H9 (cell line): ENCODE results near the gene TAF3. TPM values are rescaled to one million over a fixed set of nuclear protein-coding genes. Genes with fewer than 3 reads are reported as not detected.

Experiments used
- DNase-seq: peaks from one replicate; pipeline ENCODE4 v3.0.0-alpha.2; 2017
- H2AFZ ChIP-seq: one replicate; pipeline ENCODE4 v1.6.1; 2013; ENCODE audit warnings: mild to moderate bottlenecking, low read length, control low read depth, moderate library complexity
- H2AK5ac ChIP-seq: 2 replicates; pipeline ENCODE4 v1.6.1; 2013; ENCODE audit warnings: low read length, control low read depth, mixed read lengths; ENCODE audit not compliant: insufficient read length
- H2BK120ac ChIP-seq: one replicate; pipeline ENCODE4 v1.6.1; 2013; ENCODE audit warnings: low read depth, mild to moderate bottlenecking, low read length, control low read depth, inconsistent platforms; ENCODE audit not compliant: poor library complexity, severe bottlenecking
- H2BK12ac ChIP-seq: 2 replicates; pipeline ENCODE4 v1.6.1; 2013; ENCODE audit warnings: low read length, control low read depth, mixed read lengths, low read depth; ENCODE audit not compliant: insufficient read length
- H2BK15ac ChIP-seq: 2 replicates; pipeline ENCODE4 v1.6.1; 2013; ENCODE audit warnings: low read depth, low read length, control low read depth
- H2BK20ac ChIP-seq: one replicate; pipeline ENCODE4 v1.6.1; 2013; ENCODE audit warnings: low read depth, mild to moderate bottlenecking, low read length, control low read depth, inconsistent platforms; ENCODE audit not compliant: poor library complexity, severe bottlenecking
- H2BK5ac ChIP-seq: 2 replicates; pipeline ENCODE4 v1.6.1; 2013; ENCODE audit warnings: low read length, control low read depth, mixed read lengths; ENCODE audit not compliant: insufficient read length
- H3K14ac ChIP-seq: 2 replicates; pipeline ENCODE4 v1.6.1; 2013; ENCODE audit warnings: low read length, control low read depth; ENCODE audit not compliant: insufficient read depth
- H3K18ac ChIP-seq: 2 replicates; pipeline ENCODE4 v1.6.1; 2013; ENCODE audit warnings: low read depth, mild to moderate bottlenecking, mixed read lengths, low read length, control low read depth; ENCODE audit not compliant: insufficient read length
- H3K23ac ChIP-seq: 2 replicates; pipeline ENCODE4 v1.6.1; 2013; ENCODE audit warnings: low read length, control low read depth, mixed read lengths, low read depth; ENCODE audit not compliant: insufficient read length
- H3K23me2 ChIP-seq: 2 replicates; pipeline ENCODE4 v1.6.1; 2013; ENCODE audit warnings: low read depth, mild to moderate bottlenecking, mixed read lengths, low read length, control low read depth; ENCODE audit not compliant: insufficient read length, poor library complexity, severe bottlenecking
- H3K27ac ChIP-seq: 2 replicates; pipeline ENCODE4 v1.5.1; 2013; ENCODE audit warnings: low read length, control low read depth, mixed read lengths, low read depth; ENCODE audit not compliant: insufficient read length
- H3K27me3 ChIP-seq: 2 replicates; pipeline ENCODE4 v1.6.1; 2013; ENCODE audit warnings: low read length, control low read depth, inconsistent platforms; ENCODE audit not compliant: insufficient read depth
- H3K4ac ChIP-seq: 2 replicates; pipeline ENCODE4 v1.6.1; 2013; ENCODE audit warnings: low read depth, mild to moderate bottlenecking, control low read depth, inconsistent platforms, low read length, moderate library complexity
- H3K4me1 ChIP-seq: 2 replicates; pipeline ENCODE4 v1.6.1; 2013; ENCODE audit warnings: low read length, control low read depth, inconsistent platforms; ENCODE audit not compliant: insufficient read depth
- H3K4me2 ChIP-seq: 2 replicates; pipeline ENCODE4 v1.6.1; 2013; ENCODE audit warnings: low read length, control low read depth, mixed read lengths; ENCODE audit not compliant: insufficient read length, insufficient read depth
- H3K56ac ChIP-seq: 2 replicates; pipeline ENCODE4 v1.6.1; 2013; ENCODE audit warnings: low read depth, mild to moderate bottlenecking, mixed read lengths, low read length, control low read depth; ENCODE audit not compliant: insufficient read length
- H3K79me1 ChIP-seq: 2 replicates; pipeline ENCODE4 v1.6.1; 2013; ENCODE audit warnings: low read depth, mild to moderate bottlenecking, moderate library complexity, low read length, control low read depth, inconsistent platforms; ENCODE audit not compliant: insufficient read depth, poor library complexity, severe bottlenecking
- H3K79me2 ChIP-seq: 2 replicates; pipeline ENCODE4 v1.6.1; 2013; ENCODE audit warnings: low read length, control low read depth, inconsistent platforms; ENCODE audit not compliant: insufficient read depth
- H3K9ac ChIP-seq: 2 replicates; pipeline ENCODE4 v1.6.1; 2013; ENCODE audit warnings: low read length, control low read depth, mixed read lengths; ENCODE audit not compliant: insufficient read length; ENCODE audit errors: extremely low read depth
- H3K9me3 ChIP-seq: one replicate; pipeline ENCODE4 v1.6.1; 2013; ENCODE audit warnings: low read depth, low read length, inconsistent platforms; ENCODE audit not compliant: control insufficient read depth
- H3T11ph ChIP-seq: one replicate; pipeline ENCODE4 v1.6.1; 2013; ENCODE audit warnings: mild to moderate bottlenecking, low read length, control low read depth, inconsistent platforms
- H4K20me1 ChIP-seq: one replicate; pipeline ENCODE4 v1.6.1; 2013; ENCODE audit not compliant: control insufficient read depth, insufficient read length, insufficient read depth
- H4K5ac ChIP-seq: 2 replicates; pipeline ENCODE4 v1.6.1; 2013; ENCODE audit warnings: low read depth, mild to moderate bottlenecking, mixed read lengths, low read length, control low read depth; ENCODE audit not compliant: insufficient read length
- H4K8ac ChIP-seq: replicated peaks from 2 replicates; pipeline ENCODE4 v1.6.1; 2013; ENCODE audit warnings: low read length, control low read depth, mixed read lengths, low read depth; ENCODE audit not compliant: insufficient read length
- H4K91ac ChIP-seq: 2 replicates; pipeline ENCODE4 v1.6.1; 2013; ENCODE audit warnings: low read depth, mild to moderate bottlenecking, moderate library complexity, mixed read lengths, low read length, control low read depth; ENCODE audit not compliant: insufficient read length
- H3K27ac Mint-ChIP-seq, 3 experiments: 2 replicates in 2 of 3; 3 replicates in 1 of 3; pipeline ENCODE4 v1.8.0; 2020 to 2021; ENCODE audit warnings: mixed read lengths in 3 of 3, mild to moderate bottlenecking in 1 of 3, moderate library complexity in 1 of 3
- H3K27me3 Mint-ChIP-seq: 2 replicates; pipeline ENCODE4 v1.8.0; 2021; ENCODE audit warnings: low read depth, mild to moderate bottlenecking, moderate library complexity, mixed read lengths
- H3K36me3 Mint-ChIP-seq, 3 experiments: 2 replicates in 2 of 3; 3 replicates in 1 of 3; pipeline ENCODE4 v1.8.0; 2020 to 2021; ENCODE audit warnings: low read depth in 3 of 3, mixed read lengths in 3 of 3; ENCODE audit not compliant: insufficient read depth in 1 of 3
- H3K4me1 Mint-ChIP-seq, 2 experiments: 2 replicates each; pipeline ENCODE4 v1.8.0; 2020; ENCODE audit warnings: mixed read lengths in 2 of 2
- H3K4me3 Mint-ChIP-seq, 2 experiments: 2 replicates in 1 of 2; 3 replicates in 1 of 2; pipeline ENCODE4 v1.8.0; 2020 to 2021; ENCODE audit warnings: mild to moderate bottlenecking in 2 of 2, mixed read lengths in 2 of 2, moderate library complexity in 1 of 2
- H3K9me3 Mint-ChIP-seq, 2 experiments: 2 replicates in 1 of 2; 3 replicates in 1 of 2; pipeline ENCODE4 v1.8.0; 2020; ENCODE audit warnings: mild to moderate bottlenecking in 2 of 2, mixed read lengths in 2 of 2, moderate library complexity in 1 of 2
- WGBS: extraction: QIAGEN DNeasy Blood & Tissue Kit; methylation state at CpG from one replicate; pipeline ENCODE4 v1.1.7; 2013; ENCODE audit warnings: missing lambda C conversion rate, low lambda C conversion rate, mixed read lengths; ENCODE audit not compliant: insufficient read length; ENCODE audit errors: extremely low coverage; 5-methylcytosine and 5-hydroxymethylcytosine counted together
- total RNA-seq: library from RNA; stranded (reverse); gene quantifications from 2 replicates; pipeline ENCODE4 v1.2.1, GENCODE V29; 2021
- TF ChIP-seq, protein P1 (sequence below): fragments of 200-600 bp; sonication (generic); conservative IDR thresholded peaks from 3 replicates; pipeline ENCODE4 v1.8.0; 2021; ENCODE audit warnings: antibody characterized with exemption, mild to moderate bottlenecking

Gene TAF3
- total RNA-seq, 1 experiment from 2014 or later = 10.2 TPM

DNA sequence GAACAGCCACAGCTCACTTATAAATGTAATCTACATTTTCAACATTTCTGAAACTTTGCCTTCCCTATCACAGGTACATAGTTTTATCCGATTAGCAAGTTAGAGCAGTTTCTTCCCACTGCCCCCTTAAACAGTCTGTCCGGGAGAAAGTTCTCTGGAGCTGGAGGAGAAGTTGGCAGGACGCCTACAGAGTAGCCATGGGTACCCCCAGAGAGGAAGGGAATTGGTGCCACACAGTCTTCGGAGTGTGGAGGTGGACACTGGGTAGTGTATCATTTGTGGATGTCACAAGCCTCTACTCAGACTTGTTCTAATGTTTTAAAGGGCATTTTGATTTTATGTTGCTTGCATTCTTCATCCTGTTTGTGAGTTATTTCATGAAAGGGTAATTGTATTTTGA is 39.0 kb downstream of the TAF3 start:
- Mint-ChIP-seq H3K4me3 (no peak overlapping the region), H3K27me3 (no peaks in the 10 kb centered on the region), H3K27ac (peak overlapping the region in 1 of 3 experiments; percentile 66; a peak in 1 of 7 replicates), H3K36me3 (peaks cover 23 to 26% (median 25%) of the 10 kb centered on the region in 3 experiments), H3K9me3 (peaks cover 26 to 28% of the 10 kb centered on the region in 2 experiments), H3K4me1 (peaks cover 15 to 17% of the 10 kb centered on the region in 2 experiments)
- H4K5ac ChIP-seq = no peak overlapping the region
- no peaks in the 10 kb centered on the region for H3K27me3 ChIP-seq
- H2BK120ac ChIP-seq = no peak overlapping the region
- no peak overlapping the region for H3K14ac ChIP-seq
- no CpG with 5 or more reads among the region's 4 CpGs for WGBS
- no peak overlapping the region for H3K9ac ChIP-seq
- no peak overlapping the region for H3K23ac ChIP-seq
- H3K9me3 ChIP-seq = no peaks in the 10 kb centered on the region
- H3K56ac ChIP-seq = no peak overlapping the region
- H3T11ph ChIP-seq = no peak overlapping the region
- no peak overlapping the region for H3K27ac ChIP-seq
- DNase-seq = no peak
- H4K8ac ChIP-seq = no peak overlapping the region
- H4K20me1 ChIP-seq = no peaks in the 10 kb centered on the region
- no peak overlapping the region for H2BK20ac ChIP-seq
- no peak overlapping the region for H3K18ac ChIP-seq
- TF ChIP-seq, protein P1, sequence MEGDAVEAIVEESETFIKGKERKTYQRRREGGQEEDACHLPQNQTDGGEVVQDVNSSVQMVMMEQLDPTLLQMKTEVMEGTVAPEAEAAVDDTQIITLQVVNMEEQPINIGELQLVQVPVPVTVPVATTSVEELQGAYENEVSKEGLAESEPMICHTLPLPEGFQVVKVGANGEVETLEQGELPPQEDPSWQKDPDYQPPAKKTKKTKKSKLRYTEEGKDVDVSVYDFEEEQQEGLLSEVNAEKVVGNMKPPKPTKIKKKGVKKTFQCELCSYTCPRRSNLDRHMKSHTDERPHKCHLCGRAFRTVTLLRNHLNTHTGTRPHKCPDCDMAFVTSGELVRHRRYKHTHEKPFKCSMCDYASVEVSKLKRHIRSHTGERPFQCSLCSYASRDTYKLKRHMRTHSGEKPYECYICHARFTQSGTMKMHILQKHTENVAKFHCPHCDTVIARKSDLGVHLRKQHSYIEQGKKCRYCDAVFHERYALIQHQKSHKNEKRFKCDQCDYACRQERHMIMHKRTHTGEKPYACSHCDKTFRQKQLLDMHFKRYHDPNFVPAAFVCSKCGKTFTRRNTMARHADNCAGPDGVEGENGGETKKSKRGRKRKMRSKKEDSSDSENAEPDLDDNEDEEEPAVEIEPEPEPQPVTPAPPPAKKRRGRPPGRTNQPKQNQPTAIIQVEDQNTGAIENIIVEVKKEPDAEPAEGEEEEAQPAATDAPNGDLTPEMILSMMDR = no peak
- no peak overlapping the region for H2AFZ ChIP-seq
- H3K79me1 ChIP-seq = no peaks in the 10 kb centered on the region
- no peaks in the 10 kb centered on the region; the same call in 1 of the 2 replicates for H3K79me2 ChIP-seq
- no peak overlapping the region for H2BK15ac ChIP-seq
- H4K91ac ChIP-seq = no peak overlapping the region
- no peak overlapping the region for H3K4me2 ChIP-seq
- H2AK5ac ChIP-seq = no peak overlapping the region
- no peak overlapping the region for H2BK12ac ChIP-seq
- peaks cover 6% of the 10 kb centered on the region; the same call in 1 of the 2 replicates for H3K4me1 ChIP-seq
- no peaks in the 10 kb centered on the region for H3K23me2 ChIP-seq
- no peak overlapping the region for H2BK5ac ChIP-seq
- no peak overlapping the region for H3K4ac ChIP-seq
